Femur (tissue), 1 donor: ENCODE data around the gene RAMP2.
"Not testable (repeated sequence)": the region's sequence is repeated elsewhere in the genome, so short reads cannot be mapped to it uniquely, and the experiment has no call there.

Experiments
- DNase-seq: peaks from one replicate; pipeline ENCODE4 v3.0.0-alpha.2; 2017

RAMP2 gene

GRCh38 chr17:42769964-42770363 is 8.9 kb downstream of the RAMP2 start:
- DNase-seq = not testable (repeated sequence)

- DNase-seq = no peak
Measured at GRCh38 chr17:42772945-42773289, 11.9 kb downstream of the RAMP2 start.

DNA sequence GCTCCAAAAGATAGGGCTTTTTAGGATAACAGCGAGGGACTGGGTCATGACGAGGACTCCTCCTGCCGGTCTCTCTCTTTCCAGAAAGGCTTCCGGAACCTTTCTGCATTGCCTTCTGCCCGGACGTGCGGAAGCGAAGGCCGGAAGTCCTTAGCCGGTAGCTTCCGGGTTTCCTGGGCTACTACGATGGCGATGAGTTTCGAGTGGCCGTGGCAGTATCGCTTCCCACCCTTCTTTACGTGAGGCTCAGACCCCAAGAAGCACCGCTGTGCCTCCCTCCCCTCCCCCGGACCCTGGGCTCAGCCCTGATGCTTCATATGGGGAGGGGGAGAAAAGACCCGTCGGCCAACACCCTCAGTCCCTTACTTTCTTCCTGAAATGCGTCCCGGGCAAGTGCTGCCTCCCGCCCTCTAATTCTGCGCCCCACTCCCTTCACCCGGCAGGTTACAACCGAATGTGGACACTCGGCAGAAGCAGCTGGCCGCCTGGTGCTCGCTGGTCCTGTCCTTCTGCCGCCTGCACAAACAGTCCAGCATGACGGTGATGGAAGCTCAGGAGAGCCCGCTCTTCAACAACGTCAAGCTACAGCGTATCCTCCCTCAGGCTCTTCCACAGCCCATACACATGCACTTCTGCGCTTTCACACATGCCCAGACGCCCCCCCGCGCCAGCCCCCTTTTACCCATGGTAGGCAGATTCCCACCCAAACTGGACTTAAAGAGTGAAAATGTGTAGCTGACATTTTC is 12.4 kb downstream of the RAMP2 start, which contains the start of gene VPS25:
VPS25 (plus strand) TSS at position 160 of the 746 bp plus-strand sequence; CDS start at position 187, 27 bp downstream.
- DNase-seq = peak; percentile 89

DNA sequence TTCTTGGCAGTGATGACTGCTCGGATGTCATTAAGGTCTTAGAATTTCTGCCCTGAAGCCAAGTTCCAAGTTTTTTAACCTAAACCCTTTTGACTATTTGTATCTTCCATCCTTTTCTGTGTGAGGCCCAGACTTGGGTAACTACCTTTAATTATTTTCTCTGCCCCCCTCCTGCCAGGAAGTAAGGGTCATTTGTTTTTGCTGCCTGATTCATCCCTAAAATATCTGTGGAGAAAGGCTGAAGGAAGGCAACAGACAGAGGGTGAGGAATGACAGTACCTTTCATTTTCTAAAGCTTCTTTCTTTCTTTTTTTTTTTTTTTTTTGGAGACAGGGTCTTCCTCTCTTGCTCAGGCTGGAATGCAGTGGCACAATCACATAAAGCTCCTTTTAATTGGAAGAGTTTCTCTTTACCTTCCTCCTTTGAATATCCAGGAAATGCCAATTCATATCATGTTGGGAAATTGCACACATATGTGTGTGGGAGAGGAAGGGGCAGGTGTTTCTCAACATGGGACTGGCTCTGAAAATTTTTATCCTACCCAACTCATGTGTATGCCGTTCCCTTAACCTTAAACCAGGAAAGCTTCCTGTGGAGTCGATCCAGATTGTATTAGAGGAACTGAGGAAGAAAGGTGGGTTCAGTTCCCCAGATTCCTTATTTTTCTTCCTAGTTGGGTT is 13.2 kb downstream of the RAMP2 start:
- DNase-seq = no peak

- DNase-seq = no peak
Measured at GRCh38 chr17:42775534-42776098, 14.6 kb downstream of the RAMP2 start.

DNA sequence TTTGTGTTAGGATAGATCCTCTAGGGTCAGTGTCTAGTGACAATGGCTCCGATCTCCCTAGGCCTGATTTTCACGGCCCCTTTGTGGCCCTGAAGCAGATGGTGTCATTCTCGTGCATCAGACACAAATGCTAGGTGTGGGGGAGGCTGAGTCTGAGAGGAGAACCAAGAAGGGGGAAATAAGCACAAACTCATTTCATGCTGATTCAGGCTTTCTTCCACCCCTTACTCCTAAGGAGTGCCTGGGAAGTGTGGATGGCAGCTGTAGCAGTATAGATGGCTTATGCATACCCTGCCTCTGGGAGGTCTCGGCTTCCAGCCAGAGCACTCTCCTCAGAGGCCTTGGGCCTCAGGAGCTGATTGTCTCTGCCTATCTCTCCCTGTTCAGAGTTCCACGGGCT is 17.5 kb downstream of the RAMP2 start:
- DNase-seq = no peak

GRCh38 chr17:42779304-42779935 is 18.4 kb downstream of the RAMP2 start:
- no peak for DNase-seq

GRCh38 chr17:42779936-42780850 is 19.2 kb downstream of the RAMP2 start, which contains the start of gene WNK4:
Gene WNK4 (plus strand): TSS chr17:42780610. CDS start chr17:42780699, 89 bp downstream.
- no peak for DNase-seq

DNA sequence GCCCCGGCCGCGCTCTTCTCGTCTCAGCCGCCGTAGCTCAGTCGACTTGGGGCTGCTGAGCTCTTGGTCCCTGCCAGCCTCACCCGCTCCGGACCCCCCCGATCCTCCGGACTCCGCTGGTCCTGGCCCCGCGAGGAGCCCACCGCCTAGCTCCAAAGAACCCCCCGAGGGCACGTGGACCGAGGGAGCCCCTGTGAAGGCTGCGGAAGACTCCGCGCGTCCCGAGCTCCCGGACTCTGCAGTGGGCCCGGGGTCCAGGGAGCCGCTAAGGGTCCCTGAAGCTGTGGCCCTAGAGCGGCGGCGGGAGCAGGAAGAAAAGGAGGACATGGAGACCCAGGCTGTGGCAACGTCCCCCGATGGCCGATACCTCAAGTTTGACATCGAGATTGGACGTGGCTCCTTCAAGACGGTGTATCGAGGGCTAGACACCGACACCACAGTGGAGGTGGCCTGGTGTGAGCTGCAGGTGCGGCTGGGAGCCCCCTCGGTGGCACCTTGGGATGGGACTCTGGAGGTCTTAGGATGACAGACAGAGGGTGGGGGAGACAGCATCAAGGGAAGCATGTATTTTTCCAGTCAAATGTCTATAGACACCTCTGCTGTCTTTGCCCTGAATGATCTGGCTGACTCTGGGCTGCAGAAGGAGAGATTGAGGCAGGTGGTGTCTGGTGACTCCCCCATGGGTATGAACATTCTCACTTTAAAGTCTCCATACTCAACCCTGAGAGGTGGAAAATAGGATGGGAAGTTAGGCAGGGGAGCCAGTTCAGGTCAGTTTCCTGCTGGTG is 20.0 kb downstream of the RAMP2 start:
- DNase-seq = no peak

DNA sequence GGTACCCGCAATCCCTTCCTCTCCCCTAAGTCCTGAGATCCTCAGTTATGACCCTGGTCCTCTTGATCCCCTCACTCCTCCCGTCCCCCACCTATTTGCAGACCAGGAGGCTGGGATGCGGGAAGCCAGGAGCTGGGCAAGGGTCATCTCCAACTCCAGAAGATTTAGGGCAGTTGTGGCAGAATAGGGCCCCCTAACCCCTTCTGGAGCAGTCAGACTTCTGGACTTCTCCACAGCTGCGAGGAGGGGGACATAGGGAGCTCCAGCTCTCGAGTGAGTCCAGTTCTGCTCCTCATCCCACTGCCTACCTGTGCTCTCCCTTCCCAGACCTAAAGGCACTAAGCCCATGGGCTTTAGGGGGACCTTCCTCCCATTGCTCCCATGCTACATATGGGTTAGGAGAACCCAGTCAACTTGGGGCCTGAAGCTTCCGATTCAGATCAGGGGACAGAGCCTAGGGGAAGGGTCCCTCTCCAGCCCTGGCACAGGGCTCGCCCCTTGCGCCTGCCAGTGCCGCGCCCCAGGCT is 20.7 kb downstream of the RAMP2 start:
- no peak for DNase-seq

DNA sequence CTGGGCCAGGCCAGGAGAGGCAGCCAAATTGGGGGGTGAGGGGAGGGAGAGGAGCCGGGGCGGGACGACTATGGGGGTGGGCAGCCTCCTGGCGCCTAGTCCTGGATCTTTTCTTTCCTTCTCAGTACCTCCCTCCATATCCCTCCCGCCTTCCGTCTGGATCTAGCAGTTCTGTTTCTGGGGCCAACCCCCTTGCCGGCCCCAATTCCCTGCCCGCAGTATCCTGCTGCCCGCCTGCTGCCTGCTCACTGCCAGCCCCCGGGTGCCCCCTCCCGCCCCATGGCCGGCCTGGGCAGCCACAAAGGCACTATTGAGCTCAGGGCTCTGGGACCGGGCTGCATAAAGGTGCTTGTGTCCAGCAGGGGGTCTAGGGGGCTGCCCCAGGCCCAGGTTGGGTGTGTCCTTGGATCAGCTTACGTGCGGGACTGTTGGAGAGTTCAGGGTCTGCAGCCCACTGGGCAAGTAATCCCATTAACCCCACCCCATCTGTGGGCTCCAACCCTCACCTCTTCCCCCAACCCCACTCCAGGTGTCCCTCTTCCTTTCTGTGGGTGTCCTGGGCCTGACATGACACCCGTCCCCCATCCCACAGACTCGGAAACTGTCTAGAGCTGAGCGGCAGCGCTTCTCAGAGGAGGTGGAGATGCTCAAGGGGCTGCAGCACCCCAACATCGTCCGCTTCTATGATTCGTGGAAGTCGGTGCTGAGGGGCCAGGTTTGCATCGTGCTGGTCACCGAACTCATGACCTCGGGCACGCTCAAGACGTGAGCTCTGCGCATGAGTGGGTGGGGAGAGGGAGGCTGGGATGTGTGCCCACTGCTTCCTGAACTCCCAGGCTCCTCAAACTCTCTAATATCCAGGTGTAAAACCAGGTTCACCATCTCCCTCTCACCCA is 21.4 kb downstream of the RAMP2 start:
- peak; percentile 66 for DNase-seq

- DNase-seq = no peak
Measured at GRCh38 chr17:42783062-42783790, 22.2 kb downstream of the RAMP2 start.

- DNase-seq = no peak
Measured at GRCh38 chr17:42783791-42784138, 22.7 kb downstream of the RAMP2 start.

GRCh38 chr17:42784409-42784808 is 23.4 kb downstream of the RAMP2 start:
- no peak for DNase-seq

DNA sequence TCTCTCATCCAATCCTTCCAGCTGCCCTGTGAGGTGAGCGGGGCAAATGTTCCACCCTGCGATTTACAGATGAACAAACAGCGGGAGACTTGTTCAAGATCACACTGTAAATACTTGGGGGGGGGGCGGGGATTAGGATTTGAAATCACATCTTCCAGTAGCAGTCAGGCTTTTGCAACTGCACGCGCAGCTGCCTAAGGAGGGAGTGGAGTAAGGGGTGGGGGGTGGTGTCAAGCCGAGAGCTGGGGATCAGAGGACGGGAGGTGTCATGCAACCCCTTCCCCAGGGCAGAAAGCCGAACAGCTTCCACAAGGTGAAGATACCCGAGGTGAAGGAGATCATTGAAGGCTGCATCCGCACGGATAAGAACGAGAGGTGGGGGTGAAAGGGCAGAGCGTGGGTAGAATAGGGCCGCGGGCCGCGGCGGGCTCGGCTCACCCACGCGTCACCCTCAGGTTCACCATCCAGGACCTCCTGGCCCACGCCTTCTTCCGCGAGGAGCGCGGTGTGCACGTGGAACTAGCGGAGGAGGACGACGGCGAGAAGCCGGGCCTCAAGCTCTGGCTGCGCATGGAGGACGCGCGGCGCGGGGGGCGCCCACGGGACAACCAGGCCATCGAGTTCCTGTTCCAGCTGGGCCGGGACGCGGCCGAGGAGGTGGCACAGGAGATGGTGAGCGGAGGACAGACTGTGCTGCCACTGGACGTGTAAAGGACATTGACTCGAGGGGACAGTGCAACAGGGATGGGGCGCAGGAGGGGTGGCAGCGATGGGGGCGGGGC is 24.0 kb downstream of the RAMP2 start:
- no peak for DNase-seq

DNA sequence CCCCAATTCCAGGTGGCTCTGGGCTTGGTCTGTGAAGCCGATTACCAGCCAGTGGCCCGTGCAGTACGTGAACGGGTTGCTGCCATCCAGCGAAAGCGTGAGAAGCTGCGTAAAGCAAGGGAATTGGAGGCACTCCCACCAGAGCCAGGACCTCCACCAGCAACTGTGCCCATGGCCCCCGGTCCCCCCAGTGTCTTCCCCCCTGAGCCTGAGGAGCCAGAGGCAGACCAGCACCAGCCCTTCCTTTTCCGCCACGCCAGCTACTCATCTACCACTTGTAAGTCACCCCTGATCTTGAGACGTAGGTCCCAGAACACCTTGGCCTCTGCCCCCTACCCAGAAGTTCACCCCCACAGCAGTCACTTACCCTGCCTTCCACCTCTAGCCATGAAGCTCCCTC is 26.2 kb downstream of the RAMP2 start:
- no peak for DNase-seq

DNA sequence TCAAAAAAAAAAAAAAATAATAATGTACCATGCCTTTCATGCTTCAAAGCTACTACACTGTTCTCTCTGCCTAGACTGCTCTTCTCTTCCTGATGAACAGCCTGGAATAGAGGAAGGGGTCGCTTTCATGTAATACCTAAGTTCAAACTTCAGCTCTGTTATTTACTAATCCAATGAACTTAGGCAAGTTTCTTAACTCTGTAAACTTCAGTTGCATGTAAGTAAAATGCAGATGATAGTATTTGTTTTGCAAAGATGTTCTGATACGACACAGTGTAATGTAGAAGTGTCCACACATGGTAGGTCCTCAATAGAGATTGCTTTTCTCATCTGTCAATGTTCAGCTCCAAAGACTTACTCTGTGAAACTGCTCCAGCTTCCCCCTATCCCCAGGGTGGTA is 30.9 kb downstream of the RAMP2 start:
- DNase-seq = no peak

- DNase-seq = no peak
Measured at GRCh38 chr17:42792545-42792944, 31.5 kb downstream of the RAMP2 start.

DNA sequence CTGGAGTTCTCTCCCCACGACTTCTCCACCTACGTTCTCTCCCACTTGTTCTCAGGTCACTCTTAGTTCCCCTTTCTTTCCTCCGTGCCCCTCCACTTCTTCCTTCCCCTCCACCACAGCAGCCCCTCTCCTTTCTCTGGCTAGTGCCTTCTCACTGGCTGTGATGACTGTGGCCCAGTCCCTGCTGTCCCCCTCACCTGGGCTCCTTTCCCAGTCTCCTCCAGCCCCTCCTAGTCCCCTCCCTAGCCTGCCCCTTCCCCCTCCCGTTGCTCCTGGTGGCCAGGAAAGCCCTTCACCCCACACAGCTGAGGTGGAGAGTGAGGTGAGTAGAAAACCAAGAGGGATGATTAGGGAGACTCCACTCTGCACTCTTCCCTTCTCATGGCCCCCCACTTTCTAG is 34.0 kb downstream of the RAMP2 start:
- DNase-seq = no peak
